GM12801 (cell line): ENCODE data around the gene RASA2.

Experiments
- CTCF ChIP-seq: IDR thresholded peaks from one replicate; pipeline ENCODE4 v1.5.1; 2011; ENCODE audit warnings: control low read depth; ENCODE audit not compliant: insufficient read length; ENCODE audit errors: extremely low read depth

The RASA2 gene

GRCh38 chr3:141462176-141462859, 24.5 kb upstream of the RASA2 start:
- TF ChIP-seq CTCF = no peak

- no peak for TF ChIP-seq CTCF
Observed at GRCh38 chr3:141465221-141465620, 21.6 kb upstream of the RASA2 start.

- TF ChIP-seq CTCF = no peak
Observed at GRCh38 chr3:141466633-141467169, 20.1 kb upstream of the RASA2 start.

GRCh38 chr3:141469720-141470119, 17.1 kb upstream of the RASA2 start:
- no peak for TF ChIP-seq CTCF

- no peak for TF ChIP-seq CTCF
Observed at GRCh38 chr3:141471160-141471559, 15.7 kb upstream of the RASA2 start.

GRCh38 chr3:141476033-141476432, 10.8 kb upstream of the RASA2 start:
- TF ChIP-seq CTCF = no peak

GRCh38 chr3:141477224-141477623, 9.6 kb upstream of the RASA2 start:
- no peak for TF ChIP-seq CTCF

GRCh38 chr3:141478139-141478538, 8.7 kb upstream of the RASA2 start:
- no peak for TF ChIP-seq CTCF
